ENCODE measurements around the gene RANBP17.

RANBP17 gene

DNA sequence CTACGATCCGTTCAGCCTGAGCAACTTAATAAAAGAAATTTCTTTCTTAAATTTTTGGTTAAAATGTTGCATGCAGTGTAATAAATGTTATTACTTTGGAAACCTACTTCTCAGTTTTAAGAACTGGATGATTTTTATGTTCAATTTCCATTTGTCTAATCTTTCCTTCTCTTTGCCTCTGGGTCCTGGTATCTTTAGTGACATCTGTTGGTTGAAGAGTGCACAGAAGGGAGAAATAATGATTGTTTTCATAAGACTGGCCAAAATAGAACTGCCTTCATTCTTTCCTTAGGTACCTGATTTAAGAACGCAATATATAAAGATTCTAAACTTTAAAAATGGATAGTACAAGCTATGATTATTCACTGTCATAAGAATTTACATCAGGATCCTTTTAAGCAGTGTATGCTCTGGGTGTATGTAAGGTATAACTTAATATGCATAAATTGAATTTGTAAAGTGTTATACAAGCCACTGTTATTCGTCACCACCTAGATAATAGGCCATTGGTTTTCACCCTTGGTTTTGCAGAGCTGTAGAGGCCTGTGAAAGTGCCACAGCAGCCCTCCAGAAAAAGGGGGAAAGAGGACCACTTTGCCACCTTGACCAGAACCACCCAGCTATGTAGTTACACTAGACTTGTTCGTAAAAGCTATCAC, 364.4 kb downstream of the RANBP17 start:
- no peak for DNase-seq (ENCODE audit: extremely low read depth, low read depth)
- TF ChIP-seq, protein P1, sequence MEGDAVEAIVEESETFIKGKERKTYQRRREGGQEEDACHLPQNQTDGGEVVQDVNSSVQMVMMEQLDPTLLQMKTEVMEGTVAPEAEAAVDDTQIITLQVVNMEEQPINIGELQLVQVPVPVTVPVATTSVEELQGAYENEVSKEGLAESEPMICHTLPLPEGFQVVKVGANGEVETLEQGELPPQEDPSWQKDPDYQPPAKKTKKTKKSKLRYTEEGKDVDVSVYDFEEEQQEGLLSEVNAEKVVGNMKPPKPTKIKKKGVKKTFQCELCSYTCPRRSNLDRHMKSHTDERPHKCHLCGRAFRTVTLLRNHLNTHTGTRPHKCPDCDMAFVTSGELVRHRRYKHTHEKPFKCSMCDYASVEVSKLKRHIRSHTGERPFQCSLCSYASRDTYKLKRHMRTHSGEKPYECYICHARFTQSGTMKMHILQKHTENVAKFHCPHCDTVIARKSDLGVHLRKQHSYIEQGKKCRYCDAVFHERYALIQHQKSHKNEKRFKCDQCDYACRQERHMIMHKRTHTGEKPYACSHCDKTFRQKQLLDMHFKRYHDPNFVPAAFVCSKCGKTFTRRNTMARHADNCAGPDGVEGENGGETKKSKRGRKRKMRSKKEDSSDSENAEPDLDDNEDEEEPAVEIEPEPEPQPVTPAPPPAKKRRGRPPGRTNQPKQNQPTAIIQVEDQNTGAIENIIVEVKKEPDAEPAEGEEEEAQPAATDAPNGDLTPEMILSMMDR (IDR thresholded peaks at IDR 0.05; ENCODE audit: low read depth, low read length, missing control alignments) = peak; percentile 17
- H3K4me3 ChIP-seq (replicated peaks; ENCODE audit: low read depth, low read length) = no peak overlapping the region

DNA sequence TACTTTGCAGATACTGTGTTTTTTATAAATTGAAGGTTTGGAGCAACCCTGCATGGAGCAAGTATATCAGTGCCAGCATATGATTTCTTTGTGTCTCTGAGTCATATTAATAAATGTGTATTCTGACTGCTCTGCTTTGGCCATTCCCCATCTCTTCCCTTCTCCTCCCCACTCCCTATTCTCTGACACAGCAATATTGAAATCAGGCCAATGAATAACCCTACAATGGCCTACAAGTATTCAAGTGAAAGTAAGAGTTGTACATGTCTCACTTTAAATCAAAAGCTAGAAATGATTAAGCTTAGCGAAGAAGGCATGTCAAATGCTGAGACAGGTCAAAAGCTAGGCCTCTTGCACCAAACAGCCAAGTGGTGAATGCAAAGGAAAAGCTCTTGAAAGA, 365.0 kb downstream of the RANBP17 start:
- TF ChIP-seq, protein P1 (IDR thresholded peaks at IDR 0.05; ENCODE audit: low read depth, low read length, missing control alignments) = no peak
- no peak overlapping the region for H3K4me3 ChIP-seq (replicated peaks; ENCODE audit: low read depth, low read length)
- no peak for DNase-seq (ENCODE audit: extremely low read depth, low read depth)

DNA sequence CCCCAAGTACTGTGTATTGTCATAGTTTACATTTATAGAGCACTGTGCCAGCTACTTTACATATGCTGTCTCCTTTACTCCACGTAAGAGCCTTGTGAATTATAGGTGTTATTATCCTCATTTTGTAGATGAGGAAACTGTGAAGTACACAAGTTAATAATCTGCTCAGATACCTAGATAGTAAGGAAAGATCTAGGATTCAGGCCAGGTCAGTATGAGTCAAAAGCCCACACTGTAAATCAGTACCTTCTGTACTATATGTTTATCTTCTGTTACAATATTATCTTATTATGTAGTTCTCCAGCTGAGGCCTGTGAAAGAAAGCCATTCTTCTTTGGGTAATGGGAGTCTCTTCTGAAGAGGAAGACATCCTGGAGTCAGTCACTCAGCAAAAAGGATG, 374.8 kb downstream of the RANBP17 start:
- H3K4me3 ChIP-seq (replicated peaks; ENCODE audit: low read depth, low read length) = no peak overlapping the region
- no peak for DNase-seq (ENCODE audit: extremely low read depth, low read depth)
- TF ChIP-seq, protein P1 (IDR thresholded peaks at IDR 0.05; ENCODE audit: low read depth, low read length, missing control alignments) = no peak

DNA sequence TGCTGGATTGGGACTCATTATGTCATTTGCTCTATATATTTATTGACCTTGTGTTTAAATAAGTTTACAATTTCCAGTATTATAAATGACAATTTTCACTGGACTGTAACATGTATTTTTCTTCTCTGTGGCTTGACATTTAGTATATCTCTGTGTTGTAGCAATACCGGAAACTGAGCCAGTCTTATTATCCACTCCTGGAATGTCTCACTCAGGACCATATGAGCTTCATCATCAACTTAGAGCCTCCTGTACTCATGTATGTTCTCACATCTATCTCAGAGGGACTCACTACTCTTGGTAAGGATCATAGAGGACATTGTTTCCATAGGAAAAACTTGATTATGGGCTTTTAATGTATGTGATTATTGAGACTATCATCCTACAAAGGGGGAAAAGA, 380.7 kb downstream of the RANBP17 start:
- DNase-seq (ENCODE audit: extremely low read depth, low read depth) = peak; percentile 1
- TF ChIP-seq, protein P1 (IDR thresholded peaks at IDR 0.05; ENCODE audit: low read depth, low read length, missing control alignments) = no peak
- H3K4me3 ChIP-seq (replicated peaks; ENCODE audit: low read depth, low read length) = no peak overlapping the region

DNA sequence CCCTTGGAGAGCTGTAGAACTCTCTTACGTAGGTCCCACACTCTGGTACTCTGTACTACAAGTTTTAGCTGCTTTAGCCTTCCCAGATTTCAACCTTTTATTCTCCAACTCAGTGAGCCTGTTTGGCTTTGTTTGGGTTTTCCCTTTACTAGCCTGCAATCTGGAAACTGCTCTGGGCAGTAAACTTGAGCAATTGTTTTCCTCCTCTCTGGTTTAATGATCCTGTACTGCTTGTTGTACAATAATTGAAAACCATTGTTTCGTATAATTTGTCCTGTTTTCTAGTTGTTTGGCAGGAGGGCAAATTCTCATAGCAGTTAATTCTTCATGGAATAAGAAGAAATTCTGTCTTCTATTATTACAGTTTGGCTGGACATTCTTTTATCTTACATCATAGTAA, 384.4 kb downstream of the RANBP17 start:
- no peak overlapping the region for H3K4me3 ChIP-seq (replicated peaks; ENCODE audit: low read depth, low read length)
- TF ChIP-seq, protein P1 (IDR thresholded peaks at IDR 0.05; ENCODE audit: low read depth, low read length, missing control alignments) = no peak
- DNase-seq (ENCODE audit: extremely low read depth, low read depth) = no peak

DNA sequence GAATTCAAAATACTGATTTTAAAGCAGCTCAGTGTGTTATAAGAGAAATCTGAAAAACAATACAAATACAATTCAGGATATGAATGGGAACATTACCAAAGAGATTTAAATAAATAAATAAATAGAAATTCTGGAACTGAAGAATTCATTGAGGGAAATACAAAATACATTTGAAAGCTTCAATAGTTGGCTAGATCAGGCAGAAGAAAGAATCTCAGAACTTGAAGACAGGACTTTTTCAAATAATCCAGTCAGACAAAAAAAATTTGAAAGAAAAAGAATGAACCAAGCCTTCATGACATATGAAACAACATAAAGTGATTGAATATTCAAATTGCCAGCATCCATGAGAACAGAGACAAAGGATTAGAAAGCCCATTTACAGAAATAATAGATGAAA, 387.6 kb downstream of the RANBP17 start:
- TF ChIP-seq, protein P1 (IDR thresholded peaks at IDR 0.05; ENCODE audit: low read depth, low read length, missing control alignments) = no peak
- H3K4me3 ChIP-seq (replicated peaks; ENCODE audit: low read depth, low read length) = no peak overlapping the region
- DNase-seq (ENCODE audit: extremely low read depth, low read depth) = no peak

DNA sequence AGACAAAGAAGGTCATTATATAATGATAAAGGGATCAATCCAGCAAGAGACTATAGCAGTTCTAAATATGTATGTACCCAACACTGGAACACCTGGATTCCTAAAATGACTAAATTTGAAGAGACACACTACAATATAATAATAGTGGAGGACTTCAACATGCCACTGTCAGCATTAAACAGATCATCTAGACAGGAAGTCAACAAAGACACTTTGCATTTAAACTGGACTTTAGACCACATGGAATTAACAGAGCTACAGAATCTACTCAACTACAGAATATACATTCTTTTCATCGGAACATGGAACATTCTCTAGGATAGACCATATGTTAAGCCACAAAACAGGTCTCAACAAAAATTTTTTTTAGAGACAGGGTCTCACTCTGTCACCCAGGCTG, 388.9 kb downstream of the RANBP17 start:
- DNase-seq (ENCODE audit: extremely low read depth, low read depth) = no peak
- no peak overlapping the region for H3K4me3 ChIP-seq (replicated peaks; ENCODE audit: low read depth, low read length)
- TF ChIP-seq, protein P1 (IDR thresholded peaks at IDR 0.05; ENCODE audit: low read depth, low read length, missing control alignments) = no peak

Data from HFF-Myc (cell line).